SK-N-SH (cell line): ENCODE results near the gene TRAPPC12. TPM values are rescaled to one million over a fixed set of nuclear protein-coding genes. Genes with fewer than 3 reads are reported as not detected.

Experiments
- CTCF ChIA-PET: fragments of 300-600, 350-600 bp; formaldehyde crosslinking; extraction: SDS; loops from one replicate; lab custom pipeline; 2021; lab: Yijun Ruan, JAX
- POLR2A ChIA-PET: fragments of 350-600 bp; sonication (Branson Sonifier 250); formaldehyde crosslinking; extraction: SDS; loops from one replicate; lab custom pipeline; 2020; ENCODE audit warnings: antibody characterized with exemption, inconsistent platforms; lab: Yijun Ruan, JAX
- DNase-seq: peaks from one replicate; pipeline ENCODE4 v3.0.0; 2012
- H2AFZ ChIP-seq: fragments of 200-600 bp; sonication (generic); 2 replicates; pipeline ENCODE4 v1.8.1; 2016; ENCODE audit warnings: antibody characterized with exemption, mild to moderate bottlenecking, low read depth
- H3F3A ChIP-seq: fragments of 200-600 bp; sonication (generic); replicated peaks from 2 replicates; pipeline ENCODE3; 2016; ENCODE audit warnings: antibody characterized with exemption, mild to moderate bottlenecking; ENCODE audit not compliant: insufficient read depth
- H3K27ac ChIP-seq, 2 experiments: fragments of 200-500 bp in 1 of 2; fragments of 200-600 bp in 1 of 2; sonication (Bioruptor generic) in 1 of 2; sonication (generic), shearing (Covaris generic) in 1 of 2; 2 replicates each; pipeline versions ENCODE4 v1.5.1 to v1.6.1; 2014 to 2016; ENCODE audit warnings: low read depth in 2 of 2, inconsistent platforms in 1 of 2, low read length in 1 of 2, mild to moderate bottlenecking in 1 of 2, mixed read lengths in 1 of 2
- H3K27me3 ChIP-seq: fragments of 200-600 bp; sonication (generic), shearing (Covaris generic); 2 replicates; pipeline ENCODE4 v1.6.1; 2016; ENCODE audit warnings: mixed run types; ENCODE audit not compliant: insufficient read depth
- H3K36me3 ChIP-seq, 2 experiments: fragments of 200-500 bp in 1 of 2; fragments of 200-600 bp in 1 of 2; sonication (Bioruptor generic) in 1 of 2; sonication (generic) in 1 of 2; replicated peaks in 1 of 2; 2 replicates each; pipeline versions ENCODE3 to v1.5.1; 2014 to 2016; ENCODE audit warnings: low read length in 1 of 2, mild to moderate bottlenecking in 1 of 2; ENCODE audit not compliant: insufficient read depth in 2 of 2, control insufficient read depth in 1 of 2
- H3K4me1 ChIP-seq, 2 experiments: fragments of 200-500 bp in 1 of 2; fragments of 200-600 bp in 1 of 2; sonication (Bioruptor generic) in 1 of 2; sonication (generic), shearing (Covaris generic) in 1 of 2; 2 replicates each; pipeline versions ENCODE4 v1.5.1 to v1.6.1; 2014 to 2016; ENCODE audit warnings: low read depth in 1 of 2, low read length in 1 of 2, mixed run types in 1 of 2; ENCODE audit not compliant: insufficient read depth in 2 of 2, control insufficient read depth in 1 of 2
- H3K4me2 ChIP-seq: fragments of 200-600 bp; sonication (generic), shearing (Covaris generic); 2 replicates; pipeline ENCODE4 v1.6.1; 2017; ENCODE audit warnings: mixed run types
- H3K4me3 ChIP-seq, 2 experiments: fragments of 200-500 bp in 1 of 2; fragments of 200-600 bp in 1 of 2; sonication (Bioruptor generic) in 1 of 2; sonication (generic), shearing (Covaris generic) in 1 of 2; 2 replicates each; pipeline versions ENCODE4 v1.5.1 to v1.8.1; 2014 to 2016; ENCODE audit warnings: low read depth in 2 of 2, inconsistent platforms in 1 of 2, low read length in 1 of 2, mild to moderate bottlenecking in 1 of 2, mixed read lengths in 1 of 2, moderate library complexity in 1 of 2
- H3K79me2 ChIP-seq: fragments of 200-600 bp; sonication (generic); 2 replicates; pipeline ENCODE4 v1.8.1; 2017; ENCODE audit warnings: mild to moderate bottlenecking; ENCODE audit not compliant: insufficient read depth
- H3K9ac ChIP-seq: fragments of 200-600 bp; sonication (generic); 2 replicates; pipeline ENCODE4 v1.6.1; 2017; ENCODE audit warnings: mixed run types
- H3K9me2 ChIP-seq: fragments of 200-600 bp; sonication (generic); 2 replicates; pipeline ENCODE4 v1.6.1; 2017; ENCODE audit warnings: mixed run types
- H3K9me3 ChIP-seq: fragments of 200-600 bp; sonication (generic); 2 replicates; pipeline ENCODE4 v1.6.1; 2017; ENCODE audit warnings: mixed run types, mild to moderate bottlenecking, moderate library complexity
- H4K20me1 ChIP-seq: fragments of 200-600 bp; sonication (generic); 2 replicates; pipeline ENCODE4 v1.6.1; 2017; ENCODE audit warnings: mild to moderate bottlenecking, mixed run types; ENCODE audit not compliant: insufficient read depth
- CHD2 ChIP-seq: fragments of 150-350 bp; IDR thresholded peaks from 2 replicates; pipeline ENCODE4 v1.6.1; 2018; ENCODE audit warnings: low read length; ENCODE audit not compliant: partially characterized antibody
- EP300 ChIP-seq, 2 experiments: IDR thresholded peaks; 2 replicates each; pipeline versions ENCODE4 v1.4.0 to v1.6.1; 2012; ENCODE audit warnings: borderline replicate concordance in 1 of 2, low read depth in 1 of 2, low read length in 1 of 2
- EZH2phosphoT487 ChIP-seq: fragments of 200-600 bp; sonication (generic); IDR thresholded peaks from 2 replicates; pipeline ENCODE4 v1.6.1; 2017; ENCODE audit warnings: low read depth, mixed run types, mild to moderate bottlenecking, antibody characterized with exemption, moderate library complexity, borderline replicate concordance
- IRF3 ChIP-seq: fragments of 150-350 bp; IDR thresholded peaks from 2 replicates; pipeline ENCODE4 v1.6.1; 2016; ENCODE audit warnings: mild to moderate bottlenecking, low read depth, low read length
- JUND ChIP-seq: IDR thresholded peaks from 2 replicates; pipeline ENCODE4 v1.4.0; 2012
- MAX ChIP-seq: IDR thresholded peaks from 2 replicates; pipeline ENCODE4 v1.4.0; 2012; ENCODE audit warnings: low read depth
- MXI1 ChIP-seq: IDR thresholded peaks from 2 replicates; pipeline ENCODE4 v1.6.1; 2012; ENCODE audit warnings: mild to moderate bottlenecking, low read depth, low read length, improper control_type of control experiment
- NFIC ChIP-seq: IDR thresholded peaks from 2 replicates; pipeline ENCODE4 v1.4.0; 2012; ENCODE audit warnings: borderline replicate concordance
- POLR2AphosphoS5 ChIP-seq: IDR thresholded peaks from 2 replicates; pipeline ENCODE4 v1.6.1; 2012; ENCODE audit warnings: low read depth, low read length
- RCOR1 ChIP-seq: fragments of 150-350 bp; IDR thresholded peaks from 2 replicates; pipeline ENCODE4 v1.6.1; 2017; ENCODE audit warnings: antibody characterized with exemption, low read length
- REST ChIP-seq: IDR thresholded peaks from 2 replicates; pipeline ENCODE4 v1.6.1; 2012; ENCODE audit warnings: mild to moderate bottlenecking, low read depth, low read length, moderate library complexity
- RXRA ChIP-seq: IDR thresholded peaks from 2 replicates; pipeline ENCODE4 v1.4.0; 2012; ENCODE audit warnings: low read depth, mild to moderate bottlenecking, borderline replicate concordance
- SIN3A ChIP-seq: IDR thresholded peaks from 2 replicates; pipeline ENCODE4 v1.6.1; 2012; ENCODE audit warnings: low read depth, mild to moderate bottlenecking, low read length, moderate library complexity, borderline replicate concordance
- TAF1 ChIP-seq: IDR thresholded peaks from 2 replicates; pipeline ENCODE4 v1.6.1; 2012; ENCODE audit warnings: low read depth, mild to moderate bottlenecking, low read length, moderate library complexity, borderline replicate concordance
- TCF12 ChIP-seq: IDR thresholded peaks from 2 replicates; pipeline ENCODE4 v1.4.0; 2012
- TEAD4 ChIP-seq: IDR thresholded peaks from 2 replicates; pipeline ENCODE4 v1.4.0; 2012; ENCODE audit warnings: mild to moderate bottlenecking, borderline replicate concordance; ENCODE audit not compliant: insufficient read depth
- USF1 ChIP-seq: IDR thresholded peaks from 2 replicates; pipeline ENCODE4 v1.4.0; 2012; ENCODE audit warnings: low read depth, borderline replicate concordance
- YY1 ChIP-seq: IDR thresholded peaks from 2 replicates; pipeline ENCODE4 v1.4.0; 2012; ENCODE audit warnings: low read depth, mild to moderate bottlenecking
- ZBTB33 ChIP-seq: IDR thresholded peaks from 2 replicates; pipeline ENCODE4 v1.4.0; 2012; ENCODE audit warnings: low read depth, borderline replicate concordance
- WGBS: methylation state at CpG from one replicate; pipeline ENCODE4 v1.1.6; 2017; ENCODE audit warnings: low lambda C conversion rate; 5-methylcytosine and 5-hydroxymethylcytosine counted together
- polyA plus RNA-seq, 3 experiments: library from polyadenylated mRNA; depleted of rRNA; stranded (reverse); fragments of >200 nt; gene quantifications; 2 replicates each; pipeline ENCODE4 v1.2.3, GENCODE V29; 2012

The TRAPPC12 gene
- polyA plus RNA-seq, 1 of the 3 experiments (the other 2 are of a cell fraction), result 83.3 TPM

- ChIA-PET CTCF (interaction anchor here (1.1 kb wide), 1 partner anchor 113 kb away, joined by 3 read pairs; no protein-coding TSS in a partner anchor), POLR2A (no interaction called here)
Observed at GRCh38 chr2:3349211-3349693, 30.2 kb upstream of the TRAPPC12 start.

GRCh38 chr2:3354986-3355385 is 24.5 kb upstream of the TRAPPC12 start:
- Histone ChIP-seq H3K9me2 (no peaks in the 10 kb centered on the region), H3K4me1 (peaks cover 0 to 12% of the 10 kb centered on the region in 2 experiments; a peak in 1 of 4 replicates), H3K9me3 (no peaks in the 10 kb centered on the region), H3F3A (no peaks in the 10 kb centered on the region), H3K9ac (no peak overlapping the region), H3K4me2 (no peak overlapping the region), H4K20me1 (peaks cover 7% of the 10 kb centered on the region; the same call in 1 of the 2 replicates), H3K4me3 (no peak overlapping the region), H3K27me3 (no peaks in the 10 kb centered on the region), H3K79me2 (peaks cover 58% of the 10 kb centered on the region; the same call in 1 of the 2 replicates), H3K27ac (no peak overlapping the region; a peak in 1 of 4 replicates), H2AFZ (no peak overlapping the region), H3K36me3 (peaks cover 22 to 24% of the 10 kb centered on the region in 2 experiments)
- 94% methylated on average over 2 of the region's 3 CpGs for WGBS
- ChIA-PET CTCF (no interaction called here), POLR2A (interaction anchor here (0.6 kb wide), 1 partner anchor 10 kb away, joined by 3 read pairs; no protein-coding TSS in a partner anchor)
- no peak for DNase-seq
- no peak for TF ChIP-seq USF1
- TF ChIP-seq RCOR1, result no peak
- TF ChIP-seq EP300 (IDR thresholded peaks at IDR 0.05; ENCODE audit: borderline replicate concordance in 1 of 2, low read depth in 1 of 2, low read length in 1 of 2), result no peak
- no peak for TF ChIP-seq REST
- no peak for TF ChIP-seq IRF3
- TF ChIP-seq TCF12, result no peak
- TF ChIP-seq TEAD4, result no peak
- no peak for TF ChIP-seq YY1
- no peak for TF ChIP-seq ZBTB33
- TF ChIP-seq NFIC, result no peak
- TF ChIP-seq TAF1, result no peak
- no peak for TF ChIP-seq CHD2
- no peak for TF ChIP-seq EZH2phosphoT487
- no peak for TF ChIP-seq SIN3A
- TF ChIP-seq JUND, result no peak
- no peak for TF ChIP-seq RXRA
- no peak for TF ChIP-seq MXI1
- no peak for TF ChIP-seq POLR2AphosphoS5

More at GRCh38 chr2:3349211-3349693, 30.2 kb upstream of the TRAPPC12 start:
- H3K9me2 ChIP-seq, result no peaks in the 10 kb centered on the region
- H3K4me3 ChIP-seq, result no peak overlapping the region
- no peak overlapping the region for H3K4me2 ChIP-seq
- WGBS, result 89% methylated on average over 13 of the region's 13 CpGs
- H3K27ac ChIP-seq, result no peak overlapping the region; a peak in 1 of 4 replicates
- H3F3A ChIP-seq, result no peaks in the 10 kb centered on the region
- peaks cover 0 to 11% of the 10 kb centered on the region in 2 experiments; a peak in 1 of 4 replicates for H3K4me1 ChIP-seq
- peaks cover 7% of the 10 kb centered on the region; the same call in 1 of the 2 replicates for H3K79me2 ChIP-seq
- peaks cover 18 to 24% of the 10 kb centered on the region in 2 experiments for H3K36me3 ChIP-seq
- no peak for TF ChIP-seq NFIC
- no peak for TF ChIP-seq MAX
- no peak overlapping the region for H2AFZ ChIP-seq
- H3K9ac ChIP-seq, result no peak overlapping the region
- H3K27me3 ChIP-seq, result no peaks in the 10 kb centered on the region
- H4K20me1 ChIP-seq, result no peaks in the 10 kb centered on the region
- H3K9me3 ChIP-seq, result no peaks in the 10 kb centered on the region
- DNase-seq, result no peak
